Thyroid gland (tissue), 4 donors: ENCODE measurements around the gene HDAC8.

Experiments used
- CTCF ChIP-seq, 6 experiments: fragments of 200-600 bp in 3 of 6; fragments of 450-650 bp in 3 of 6; sonication (generic) in 3 of 6; IDR thresholded peaks; one replicate each; pipeline ENCODE4 v1.5.1; 2016 to 2019; ENCODE audit warnings: antibody characterized with exemption in 6 of 6, mild to moderate bottlenecking in 2 of 6, inconsistent platforms in 1 of 6, moderate library complexity in 1 of 6
- POLR2A ChIP-seq, 2 donors: fragments of 450-650 bp; IDR thresholded peaks; one replicate each; pipeline ENCODE4 v1.6.1; 2017; ENCODE audit warnings: antibody characterized with exemption in 2 of 2, mild to moderate bottlenecking in 2 of 2, moderate library complexity in 1 of 2

- TF ChIP-seq CTCF (IDR thresholded peaks at IDR 0.05): no peak
- TF ChIP-seq POLR2A (IDR thresholded peaks at IDR 0.05): no peak
Observed at GRCh38 chrX:72346302-72346949, 226.2 kb downstream of the HDAC8 start.
